Colonic mucosa (tissue), 4 donors: ENCODE results near the gene CABLES2. TPM values are rescaled to one million over a fixed set of nuclear protein-coding genes. Genes with fewer than 3 reads are reported as not detected.

Experiments used
- DNase-seq: peaks from one replicate; pipeline ENCODE4 v3.0.0-alpha.2; 2020
- H3K27ac ChIP-seq: fragments of 200-600 bp; one replicate; pipeline ENCODE4 v1.8.0; 2021
- H3K27me3 ChIP-seq: fragments of 200-600 bp; one replicate; pipeline ENCODE4 v1.8.0; 2021
- H3K36me3 ChIP-seq: fragments of 200-600 bp; one replicate; pipeline ENCODE4 v1.8.0; 2021
- H3K4me1 ChIP-seq: fragments of 200-600 bp; one replicate; pipeline ENCODE4 v1.8.0; 2021; ENCODE audit warnings: mild to moderate bottlenecking
- H3K4me3 ChIP-seq: fragments of 200-600 bp; one replicate; pipeline ENCODE4 v1.8.0; 2021
- H3K9ac ChIP-seq, 2 donors: one replicate each; pipeline ENCODE4 v1.7.0; 2013; ENCODE audit warnings: control low read depth in 2 of 2, low read depth in 2 of 2, low read length in 2 of 2
- H3K9me3 ChIP-seq: fragments of 200-600 bp; one replicate; pipeline ENCODE4 v1.8.0; 2021
- CTCF ChIP-seq: fragments of 200-600 bp; IDR thresholded peaks from one replicate; pipeline ENCODE4 v1.8.0; 2022; ENCODE audit warnings: antibody characterized with exemption, mild to moderate bottlenecking
- intact Hi-C: fragments of 100-400 bp; cut with DNase I; formaldehyde crosslinking; loops from one replicate; pipeline ENCODE4 v1.14.1; 2022
- total RNA-seq, 2 donors: library from RNA; stranded (reverse); fragmentation: NEBNext Ultra II Directional in 1 of 2; extraction: Animal tissue kit (Norgen Biotek cat#: 25700) in 1 of 2; gene quantifications; one replicate each; pipeline ENCODE4 v1.2.1, GENCODE V29; 2021
- donor health status: healthy.
- donor health status: DM: no; HTN: no; CAD: no.
- donor health status: DM: no; HTN: no; CAD: no.

The CABLES2 gene
- total RNA-seq, 2 donors from 2014 or later = 7.8 to 10.5 TPM

GRCh38 chr20:62342910-62343309 lies 64.2 kb downstream of the CABLES2 start:
- no peaks in the 10 kb centered on the region for H3K36me3 ChIP-seq
- no peak for DNase-seq

DNA sequence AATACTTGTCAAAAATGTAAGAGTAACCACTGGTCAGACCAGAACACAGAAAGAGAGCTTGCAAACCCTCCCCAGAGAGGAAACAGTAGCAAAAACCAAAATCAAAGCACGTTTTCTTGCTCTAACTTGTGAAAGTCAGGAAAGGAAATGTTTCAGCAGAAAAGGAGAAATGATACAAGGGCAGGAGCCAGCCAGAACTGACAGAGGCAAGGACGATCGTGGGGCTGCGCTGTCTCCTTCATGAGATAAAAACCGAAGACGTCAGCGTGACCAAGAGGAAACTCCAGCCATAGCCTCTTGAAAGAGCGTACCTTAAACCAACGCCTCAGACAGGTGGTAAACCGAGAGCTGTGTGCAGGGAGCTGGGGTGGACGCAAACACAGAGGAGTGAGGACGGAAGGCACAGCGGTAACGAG lies 67.4 kb downstream of the CABLES2 start:
- H3K4me3 ChIP-seq = no peak overlapping the region
- H3K27ac ChIP-seq = no peak overlapping the region

More at GRCh38 chr20:62342910-62343309, 64.2 kb downstream of the CABLES2 start:
- intact Hi-C loops = no loop called here
- Histone ChIP-seq H3K4me1 (no peaks in the 10 kb centered on the region), H3K9me3 (no peaks in the 10 kb centered on the region), H3K27ac (no peak overlapping the region), H3K4me3 (no peak overlapping the region), H3K27me3 (no peaks in the 10 kb centered on the region), H3K9ac (no peak overlapping the region)
- TF ChIP-seq CTCF = no peak

More for the DNA sequence above, 67.4 kb downstream of the CABLES2 start:
- intact Hi-C loops = no loop called here
- Histone ChIP-seq H3K9ac (no peak overlapping the region), H3K27me3 (no peaks in the 10 kb centered on the region), H3K4me1 (no peaks in the 10 kb centered on the region), H3K36me3 (no peaks in the 10 kb centered on the region), H3K9me3 (no peaks in the 10 kb centered on the region)
- DNase-seq = no peak
- TF ChIP-seq CTCF = no peak

Other genes with a start within 250 kb of the CABLES2 start
- 10 to 100 TPM; 30.4 to 46.7 TPM for gene MTG2, start 224.3 kb downstream of the CABLES2 start, total RNA-seq
- gene HRH3, start 187.0 kb downstream of the CABLES2 start, total RNA-seq = not detected
- gene OSBPL2, start 168.8 kb downstream of the CABLES2 start, total RNA-seq = 100 to 1,000 TPM in 1 of 2 donors, 10 to 100 TPM in 1; 77.3 to 102 TPM
- gene ADRM1, start 104.3 kb downstream of the CABLES2 start, total RNA-seq = 100 to 1,000 TPM in 1 of 2 donors, 10 to 100 TPM in 1; 70.5 to 109 TPM
- gene LAMA5, start 40.0 kb downstream of the CABLES2 start, total RNA-seq = 10 to 100 TPM; 32.5 to 35.5 TPM
- gene RPS21, start 20.2 kb downstream of the CABLES2 start, total RNA-seq = 1,000 to 10,000 TPM; 1,359 to 1,579 TPM
- 10 to 100 TPM in 1 of 2 donors, 1 to 10 TPM in 1; 5.9 to 12.5 TPM for gene RBBP8NL, start 20.3 kb upstream of the CABLES2 start, total RNA-seq
- gene GATA5, start 68.7 kb upstream of the CABLES2 start, total RNA-seq = under 1 TPM in 1 of 2 donors, not detected in 1; 0.10 TPM
- 10 to 100 TPM; 39.7 to 42.9 TPM for gene SLCO4A1, start 235.2 kb upstream of the CABLES2 start, total RNA-seq